Measurements from ENCODE around the gene WAC. TPM values are rescaled to one million over a fixed set of nuclear protein-coding genes. Genes with fewer than 3 reads are reported as not detected.
"Not testable (repeated sequence)": the region's sequence is repeated elsewhere in the genome, so short reads cannot be mapped to it uniquely, and the experiment has no call there.

The WAC gene
- total RNA-seq, 1 experiment from 2014 or later = 93.9 TPM

- no peak overlapping the region for H2AFZ ChIP-seq
- intact Hi-C loops (cut with micrococcal nuclease; ENCODE audit: unreplicated experiment) = loop anchor here (5.0 kb wide), 1 partner anchor 174 kb away; no protein-coding TSS in a partner anchor
- peaks cover 66% of the 10 kb centered on the region for H4K20me1 ChIP-seq (ENCODE audit: insufficient read depth)
- POLR2A ChIA-PET (ENCODE audit: unreplicated experiment) = no interaction called here
- no peak overlapping the region for H3K27ac ChIP-seq
- H3K27me3 ChIP-seq (ENCODE audit: insufficient read depth, low read depth) = no peaks in the 10 kb centered on the region
- peaks cover 7% of the 10 kb centered on the region for H3F3A ChIP-seq (ENCODE audit: insufficient read depth, low read depth)
- TF ChIP-seq EZH2 (IDR thresholded peaks at IDR 0.05; ENCODE audit: low read depth) (no peak), CTCF (conservative IDR thresholded peaks at IDR 0.05) (no peak)
- no TSS peak for BruUV-seq (replicated peaks)
- CTCF ChIA-PET = interaction anchor here (0.5 to 0.6 kb wide), 2 partner anchors 218 to 969 kb away, joined by 8 to 21 read pairs; no protein-coding TSS in a partner anchor
- H3K9me2 ChIP-seq (ENCODE audit: insufficient read depth) = no peaks in the 10 kb centered on the region
- no peak for DNase-seq
- no peak overlapping the region for H3K4me2 ChIP-seq
- H3K4me3 ChIP-seq = no peak overlapping the region
- H3K4me1 ChIP-seq (replicated peaks; ENCODE audit: insufficient read depth) = no peaks in the 10 kb centered on the region
- peaks cover 42% of the 10 kb centered on the region for H3K79me2 ChIP-seq (ENCODE audit: low read depth)
- H3K36me3 ChIP-seq (ENCODE audit: low read depth) = peaks cover 22% of the 10 kb centered on the region; the same call in 1 of the 2 replicates
- H3K9me3 ChIP-seq (ENCODE audit: insufficient read depth, low read depth) = no peaks in the 10 kb centered on the region
Measured at GRCh38 chr10:28606568-28606967, 73.7 kb downstream of the WAC start.

- H3K9me3 ChIP-seq (ENCODE audit: insufficient read depth, low read depth); BruUV-seq (replicated peaks); H3K4me1 ChIP-seq (replicated peaks; ENCODE audit: insufficient read depth); H3K4me3 ChIP-seq; H2AFZ ChIP-seq; H3K9me2 ChIP-seq (ENCODE audit: insufficient read depth); H3K27ac ChIP-seq; CTCF ChIA-PET; DNase-seq; H3K27me3 ChIP-seq (ENCODE audit: insufficient read depth, low read depth); H3K4me2 ChIP-seq; POLR2A ChIA-PET (ENCODE audit: unreplicated experiment): not testable (repeated sequence)
- Histone ChIP-seq H3F3A (ENCODE audit: insufficient read depth, low read depth) (peaks cover 11% of the 10 kb centered on the region), H3K36me3 (ENCODE audit: low read depth) (peaks cover 31% of the 10 kb centered on the region; the same call in 1 of the 2 replicates), H3K79me2 (ENCODE audit: low read depth) (peaks cover 33% of the 10 kb centered on the region; the same call in 1 of the 2 replicates), H4K20me1 (ENCODE audit: insufficient read depth) (peaks cover 49% of the 10 kb centered on the region)
- intact Hi-C loops (cut with micrococcal nuclease; ENCODE audit: unreplicated experiment) = loop anchor here (5.0 kb wide), 1 partner anchor 177 kb away; no protein-coding TSS in a partner anchor
Measured at GRCh38 chr10:28609636-28610035, 76.7 kb downstream of the WAC start.

GRCh38 chr10:28612877-28613276 lies 80.0 kb downstream of the WAC start:
- DNase-seq = no peak
- H3K4me2 ChIP-seq = no peak overlapping the region
- no peaks in the 10 kb centered on the region for H3K9me2 ChIP-seq (ENCODE audit: insufficient read depth)
- H3K36me3 ChIP-seq (ENCODE audit: low read depth) = peaks cover 52% of the 10 kb centered on the region
- H3K79me2 ChIP-seq (ENCODE audit: low read depth) = 0 out of 2 replicates have a peak, but pooled peaks cover 5% of the 10 kb centered on the region
- no peak overlapping the region for H3K27ac ChIP-seq
- H4K20me1 ChIP-seq (ENCODE audit: insufficient read depth) = peaks cover 16% of the 10 kb centered on the region
- no peaks in the 10 kb centered on the region for H3K27me3 ChIP-seq (ENCODE audit: insufficient read depth, low read depth)
- H3K4me3 ChIP-seq = no peak overlapping the region
- ChIA-PET CTCF (no interaction called here), POLR2A (ENCODE audit: unreplicated experiment) (no interaction called here)
- no TSS peak for BruUV-seq (replicated peaks)
- H2AFZ ChIP-seq = no peak overlapping the region
- no peaks in the 10 kb centered on the region for H3K4me1 ChIP-seq (replicated peaks; ENCODE audit: insufficient read depth)
- no peaks in the 10 kb centered on the region for H3K9me3 ChIP-seq (ENCODE audit: insufficient read depth, low read depth)
- TF ChIP-seq CTCF (conservative IDR thresholded peaks at IDR 0.05) (no peak), EZH2 (IDR thresholded peaks at IDR 0.05; ENCODE audit: low read depth) (no peak)
- peaks cover 8% of the 10 kb centered on the region; the same call in 1 of the 2 replicates for H3F3A ChIP-seq (ENCODE audit: insufficient read depth, low read depth)
- intact Hi-C loops (cut with micrococcal nuclease; ENCODE audit: unreplicated experiment) = no loop called here

- no peaks in the 10 kb centered on the region for H3K4me1 ChIP-seq (replicated peaks; ENCODE audit: insufficient read depth)
- intact Hi-C loops (cut with micrococcal nuclease; ENCODE audit: unreplicated experiment) = no loop called here
- H3K27me3 ChIP-seq (ENCODE audit: insufficient read depth, low read depth) = no peaks in the 10 kb centered on the region
- no TSS peak for BruUV-seq (replicated peaks)
- H3K4me3 ChIP-seq = no peak overlapping the region
- no peak overlapping the region for H2AFZ ChIP-seq
- H3K79me2 ChIP-seq (ENCODE audit: low read depth) = no peaks in the 10 kb centered on the region
- CTCF ChIA-PET = no interaction called here
- POLR2A ChIA-PET (ENCODE audit: unreplicated experiment) = interaction anchor here (0.5 kb wide), 1 partner anchor 1017 kb away, joined by 3 read pairs; no protein-coding TSS in a partner anchor
- H3K36me3 ChIP-seq (ENCODE audit: low read depth) = peaks cover 39% of the 10 kb centered on the region
- peaks cover 15% of the 10 kb centered on the region for H4K20me1 ChIP-seq (ENCODE audit: insufficient read depth)
- H3K9me2 ChIP-seq (ENCODE audit: insufficient read depth) = no peaks in the 10 kb centered on the region
- H3K4me2 ChIP-seq = no peak overlapping the region
- peaks cover 8% of the 10 kb centered on the region; the same call in 1 of the 2 replicates for H3F3A ChIP-seq (ENCODE audit: insufficient read depth, low read depth)
- no peak overlapping the region for H3K27ac ChIP-seq
- H3K9me3 ChIP-seq (ENCODE audit: insufficient read depth, low read depth) = no peaks in the 10 kb centered on the region
- DNase-seq = no peak
- TF ChIP-seq EZH2 (IDR thresholded peaks at IDR 0.05; ENCODE audit: low read depth) (no peak), CTCF (conservative IDR thresholded peaks at IDR 0.05) (no peak)
Measured at GRCh38 chr10:28616514-28616913, 83.6 kb downstream of the WAC start.

All from PC-9 (cell line).